ENCODE data around the gene GCNT1.

Gene GCNT1

DNA sequence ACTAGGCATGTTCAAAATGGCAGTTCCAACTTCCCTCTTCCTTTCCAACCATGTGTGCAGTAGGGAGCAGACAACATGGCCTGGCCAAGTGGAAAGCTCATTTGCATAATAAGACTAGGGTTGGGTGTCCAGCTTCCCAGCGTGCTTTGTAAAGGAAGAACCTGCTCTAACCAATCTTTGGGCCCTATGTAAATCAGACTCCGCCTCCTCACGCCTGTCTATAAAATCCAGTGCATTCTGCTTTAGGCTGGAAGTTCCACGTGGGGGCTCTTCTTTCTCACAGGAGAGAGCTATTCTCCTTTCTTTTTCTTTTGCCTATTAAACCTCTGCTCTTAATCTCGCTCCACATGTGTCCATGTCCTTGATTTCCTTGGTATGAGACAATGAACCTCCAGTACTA, 83.4 kb downstream of the GCNT1 start:
- DNase-seq: no peak

DNA sequence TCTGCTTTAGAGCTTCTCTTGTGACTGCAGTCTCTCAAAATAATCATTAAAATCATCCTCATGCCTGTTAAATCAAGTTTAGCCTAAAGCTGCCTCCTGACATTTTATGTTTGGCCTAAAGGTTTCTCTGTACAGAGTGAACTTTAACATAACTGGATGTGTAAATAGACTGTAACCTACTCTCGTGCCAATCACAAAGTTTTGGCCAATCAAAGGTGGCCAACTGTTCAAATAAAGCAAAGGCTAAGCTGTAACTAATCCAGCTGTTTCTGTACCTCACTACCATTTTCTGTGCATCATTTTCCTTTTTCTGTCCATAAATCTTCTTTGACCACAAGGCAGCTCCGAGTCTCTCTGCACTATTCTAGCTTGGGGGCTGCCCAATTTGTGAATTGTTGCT, 86.2 kb downstream of the GCNT1 start:
- no peak for DNase-seq

DNA sequence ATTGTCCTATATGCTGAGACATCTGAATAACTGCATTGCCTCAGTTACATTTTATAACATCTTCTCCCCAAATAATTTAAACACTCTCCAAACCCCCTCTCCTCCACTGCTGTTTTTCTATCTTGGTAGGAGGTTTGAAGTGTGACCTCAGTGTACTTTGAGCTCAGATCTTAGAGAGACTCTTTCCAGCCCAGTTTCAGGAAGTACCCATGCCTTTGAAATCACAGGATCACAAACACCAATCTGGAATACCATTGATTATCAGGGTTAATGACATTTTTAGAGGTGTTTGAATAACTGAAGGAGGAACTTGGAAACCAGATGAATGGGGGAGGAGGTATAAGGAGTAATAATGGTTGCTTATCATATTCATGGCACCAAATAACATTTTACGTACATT, 93.2 kb downstream of the GCNT1 start:
- DNase-seq: no peak

DNA sequence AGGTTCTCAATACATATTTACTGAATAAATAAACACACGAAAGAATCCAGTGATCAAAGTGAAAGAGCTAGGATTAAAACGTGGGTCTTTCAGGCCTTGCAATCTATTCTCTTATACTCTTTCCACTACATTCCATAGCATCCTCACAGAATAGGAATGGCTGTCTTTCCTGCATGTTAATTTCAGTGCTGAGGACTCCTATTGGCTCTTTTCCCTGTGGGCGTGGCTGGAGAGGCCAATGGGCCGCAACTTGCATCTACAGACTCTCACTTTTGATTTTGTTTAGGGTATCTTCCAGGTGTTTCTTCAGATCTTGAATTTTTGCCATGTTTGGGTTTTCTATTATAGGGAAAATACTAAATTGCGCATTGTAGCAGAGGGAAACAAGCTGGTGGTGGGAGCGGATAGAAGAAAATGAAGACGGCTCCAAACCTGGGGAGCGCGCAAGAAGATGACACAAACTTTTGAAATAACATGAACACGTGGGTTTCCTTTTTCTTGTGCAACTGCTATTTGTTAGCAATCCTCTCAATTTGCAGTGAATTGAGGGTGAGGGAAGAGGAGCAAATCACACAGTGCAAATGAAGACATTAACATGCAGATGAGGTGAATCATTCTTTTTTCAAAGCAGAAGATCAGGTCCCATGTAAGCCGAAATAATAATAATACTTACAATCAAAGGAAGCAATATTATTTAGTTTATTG, 93.9 kb downstream of the GCNT1 start:
- no peak for DNase-seq

DNA sequence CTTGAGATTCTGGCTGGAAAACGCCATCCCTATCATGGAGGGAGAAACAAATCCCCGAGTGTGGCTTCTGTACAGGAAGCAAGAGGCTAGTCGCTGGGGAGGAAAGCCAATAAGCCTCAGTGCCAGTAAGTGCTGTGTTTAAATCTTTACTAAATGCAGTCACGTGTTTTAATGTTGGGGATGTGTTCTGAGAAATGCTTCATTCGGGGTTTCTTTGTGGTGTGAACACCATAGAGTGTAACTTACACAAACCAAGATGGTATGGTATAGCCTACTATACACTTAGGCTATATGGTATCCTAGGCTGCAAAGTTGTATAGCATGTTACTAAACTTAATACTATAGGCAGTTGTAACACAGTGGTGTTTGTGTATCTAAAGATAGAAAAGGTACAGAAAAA, 94.7 kb downstream of the GCNT1 start:
- no peak for DNase-seq

All from activated CD4-positive, alpha-beta T cell treated with anti-CD3 and anti-CD28 coated beads for 48 hours (primary cell).